Esophagus squamous epithelium (tissue), 4 donors: ENCODE results near the gene SLC16A1.
"Not testable (repeated sequence)": the region's sequence is repeated elsewhere in the genome, so short reads cannot be mapped to it uniquely, and the experiment has no call there.

Experiments used
- POLR2A ChIP-seq, 4 donors: fragments of 450-650 bp; IDR thresholded peaks; one replicate each; pipeline ENCODE4 v1.6.1; 2017; ENCODE audit warnings: antibody characterized with exemption in 4 of 4, mild to moderate bottlenecking in 4 of 4, moderate library complexity in 3 of 4
- TF ChIP-seq, protein P1 (sequence below), 6 experiments: fragments of 450-650 bp in 4 of 6; fragments of 200-600 bp in 2 of 6; sonication (generic) in 2 of 6; IDR thresholded peaks; one replicate each; pipeline ENCODE4 v1.5.1; 2016 to 2019; ENCODE audit warnings: antibody characterized with exemption in 6 of 6, mild to moderate bottlenecking in 4 of 6, moderate library complexity in 4 of 6

DNA sequence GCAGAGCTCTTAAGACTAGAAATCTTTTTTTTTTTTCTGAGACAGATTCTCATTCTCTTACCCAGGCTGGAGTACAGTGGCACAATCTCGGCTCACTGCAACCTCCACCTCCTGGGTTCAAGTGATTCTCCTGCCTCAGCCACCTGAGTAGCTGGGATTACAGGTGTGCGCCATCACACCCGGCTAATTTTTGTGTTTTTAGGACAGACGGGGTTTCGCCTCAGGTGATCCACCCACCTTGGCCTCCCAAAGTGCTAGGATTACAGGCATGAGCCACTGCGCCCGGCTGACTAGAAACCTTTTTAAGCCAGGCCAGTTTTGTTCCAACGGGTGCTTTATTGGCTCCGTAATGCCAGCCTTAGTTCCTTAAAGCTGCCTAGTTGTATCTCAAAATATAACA, 66.1 kb downstream of the SLC16A1 start:
- TF ChIP-seq, protein P1, sequence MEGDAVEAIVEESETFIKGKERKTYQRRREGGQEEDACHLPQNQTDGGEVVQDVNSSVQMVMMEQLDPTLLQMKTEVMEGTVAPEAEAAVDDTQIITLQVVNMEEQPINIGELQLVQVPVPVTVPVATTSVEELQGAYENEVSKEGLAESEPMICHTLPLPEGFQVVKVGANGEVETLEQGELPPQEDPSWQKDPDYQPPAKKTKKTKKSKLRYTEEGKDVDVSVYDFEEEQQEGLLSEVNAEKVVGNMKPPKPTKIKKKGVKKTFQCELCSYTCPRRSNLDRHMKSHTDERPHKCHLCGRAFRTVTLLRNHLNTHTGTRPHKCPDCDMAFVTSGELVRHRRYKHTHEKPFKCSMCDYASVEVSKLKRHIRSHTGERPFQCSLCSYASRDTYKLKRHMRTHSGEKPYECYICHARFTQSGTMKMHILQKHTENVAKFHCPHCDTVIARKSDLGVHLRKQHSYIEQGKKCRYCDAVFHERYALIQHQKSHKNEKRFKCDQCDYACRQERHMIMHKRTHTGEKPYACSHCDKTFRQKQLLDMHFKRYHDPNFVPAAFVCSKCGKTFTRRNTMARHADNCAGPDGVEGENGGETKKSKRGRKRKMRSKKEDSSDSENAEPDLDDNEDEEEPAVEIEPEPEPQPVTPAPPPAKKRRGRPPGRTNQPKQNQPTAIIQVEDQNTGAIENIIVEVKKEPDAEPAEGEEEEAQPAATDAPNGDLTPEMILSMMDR (IDR thresholded peaks at IDR 0.05): not testable (repeated sequence)
- not testable (repeated sequence) for TF ChIP-seq POLR2A (IDR thresholded peaks at IDR 0.05)
